SKM-1 (cell line): Measurements from ENCODE around the gene A2M.

Experiments used
- DNase-seq: peaks from one replicate; lab custom pipeline; 2025; ENCODE audit not compliant: unreplicated experiment; lab: John Stamatoyannopoulos, UW

The A2M gene

DNA sequence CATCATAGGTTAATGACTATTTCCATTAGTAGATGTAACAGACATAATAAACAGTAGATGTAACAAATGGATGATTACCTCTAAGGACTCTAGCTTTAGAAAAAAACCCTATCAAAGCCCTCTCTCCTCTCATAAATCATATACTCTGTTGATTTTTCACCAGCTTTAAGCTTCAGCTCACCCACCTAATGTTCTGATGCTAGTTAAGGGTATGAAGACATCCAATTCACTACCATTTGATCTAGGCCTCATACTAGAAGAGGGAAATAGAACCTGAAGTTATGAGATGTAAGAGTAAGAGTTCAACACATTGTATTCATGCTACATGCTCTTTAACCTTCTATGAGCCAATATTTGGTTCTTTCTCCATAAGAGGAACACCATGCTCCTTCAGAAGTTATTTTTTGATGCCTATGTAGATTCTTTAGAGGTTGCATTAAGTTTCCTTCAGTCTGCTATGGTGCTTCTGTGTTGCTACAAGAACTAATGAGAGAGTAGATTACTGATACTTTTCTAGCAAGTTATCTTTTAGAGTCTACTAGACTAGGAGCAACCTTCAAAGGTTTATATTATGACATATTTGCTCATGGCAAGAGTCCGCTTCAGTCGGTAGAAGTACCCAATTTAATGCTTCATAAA lies 16.0 kb downstream of the A2M start:
- no peak for DNase-seq

DNA sequence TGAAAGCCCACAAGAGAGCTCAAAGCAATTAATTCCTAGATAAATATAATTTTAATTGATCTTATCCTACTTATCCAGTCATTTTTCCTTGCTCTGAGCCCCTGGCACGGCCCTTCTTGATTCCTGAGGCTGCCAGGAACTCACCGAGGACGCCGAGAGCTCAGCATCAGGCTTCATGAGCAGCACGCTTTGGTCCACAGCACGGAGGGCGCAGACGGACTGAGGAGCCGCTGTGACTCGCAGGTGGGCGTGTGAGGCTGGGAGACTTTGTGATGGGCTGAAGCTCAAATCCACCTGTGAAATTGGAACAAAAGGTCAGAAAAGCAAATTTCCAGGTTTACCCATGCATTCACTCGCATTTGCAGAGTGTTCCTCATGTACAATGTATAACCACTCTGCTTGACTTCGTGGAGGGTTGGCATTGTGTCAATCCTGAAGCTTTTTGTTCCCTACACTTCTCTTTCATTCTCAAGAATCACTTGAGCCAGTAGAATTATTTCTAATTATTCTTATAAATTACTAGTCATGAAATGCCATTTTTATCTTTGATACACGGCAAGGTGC lies 17.2 kb downstream of the A2M start:
- DNase-seq: no peak

DNA sequence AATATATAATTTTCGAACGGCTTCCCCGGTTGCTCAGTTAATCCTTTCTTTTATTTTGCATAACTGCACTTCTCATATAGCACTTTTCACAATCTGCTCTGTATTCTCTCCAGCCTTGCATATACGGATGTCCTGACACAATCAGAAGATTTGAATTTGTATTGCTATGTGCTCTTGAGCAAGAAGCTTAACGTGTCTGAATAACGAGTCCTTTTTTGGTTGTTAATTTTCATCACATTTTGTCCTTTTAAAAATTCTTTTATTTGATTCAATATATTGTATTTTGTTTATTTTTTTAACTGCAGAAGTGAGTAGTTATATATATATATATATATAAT lies 17.6 kb downstream of the A2M start:
- DNase-seq: no peak

DNA sequence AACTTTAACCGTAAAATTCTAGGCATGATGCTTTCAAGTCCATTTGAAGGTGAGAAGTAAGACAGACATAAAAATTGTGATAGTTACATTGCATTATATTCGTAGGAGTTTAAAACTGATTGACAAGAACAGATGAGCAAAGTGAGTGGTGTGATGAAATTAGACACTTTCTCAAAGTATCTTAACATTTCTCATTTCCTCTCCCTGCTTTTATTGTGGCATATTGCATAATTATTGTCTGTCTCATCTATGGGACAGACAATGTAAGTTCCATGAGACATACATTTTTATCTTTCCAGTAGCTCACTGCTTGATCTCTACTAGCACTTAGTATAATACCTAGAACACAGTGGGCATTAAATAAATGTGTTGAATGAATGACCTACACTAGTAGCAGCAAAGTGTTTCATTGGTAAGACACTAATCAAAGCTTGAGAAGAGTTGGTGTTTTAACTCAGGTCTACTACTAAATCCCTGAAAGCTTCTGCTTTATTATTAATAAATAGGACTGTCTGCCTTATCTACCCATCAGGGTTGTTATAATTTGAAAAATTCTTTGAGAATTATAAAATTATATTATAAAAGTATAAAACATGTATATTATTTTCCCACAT lies 19.0 kb downstream of the A2M start:
- no peak for DNase-seq

DNA sequence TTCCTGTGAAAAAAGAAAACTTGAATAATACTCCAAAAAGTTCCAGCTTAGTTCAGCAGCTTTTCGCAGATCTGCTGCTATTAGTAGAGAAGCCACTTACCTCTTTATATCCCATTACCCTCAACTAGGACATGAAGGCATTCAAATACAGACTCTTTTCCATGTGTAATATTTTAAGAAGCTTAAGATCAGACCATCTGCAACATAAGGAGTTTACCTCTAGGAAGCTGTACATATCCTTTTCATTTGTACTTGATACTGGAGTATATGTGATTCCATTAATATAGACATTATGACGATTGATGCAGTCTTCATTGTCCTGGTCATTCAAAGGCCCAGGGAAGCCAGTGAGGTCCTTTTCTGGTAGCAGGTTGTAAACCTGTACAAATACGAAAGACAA lies 20.4 kb downstream of the A2M start:
- DNase-seq: no peak

DNA sequence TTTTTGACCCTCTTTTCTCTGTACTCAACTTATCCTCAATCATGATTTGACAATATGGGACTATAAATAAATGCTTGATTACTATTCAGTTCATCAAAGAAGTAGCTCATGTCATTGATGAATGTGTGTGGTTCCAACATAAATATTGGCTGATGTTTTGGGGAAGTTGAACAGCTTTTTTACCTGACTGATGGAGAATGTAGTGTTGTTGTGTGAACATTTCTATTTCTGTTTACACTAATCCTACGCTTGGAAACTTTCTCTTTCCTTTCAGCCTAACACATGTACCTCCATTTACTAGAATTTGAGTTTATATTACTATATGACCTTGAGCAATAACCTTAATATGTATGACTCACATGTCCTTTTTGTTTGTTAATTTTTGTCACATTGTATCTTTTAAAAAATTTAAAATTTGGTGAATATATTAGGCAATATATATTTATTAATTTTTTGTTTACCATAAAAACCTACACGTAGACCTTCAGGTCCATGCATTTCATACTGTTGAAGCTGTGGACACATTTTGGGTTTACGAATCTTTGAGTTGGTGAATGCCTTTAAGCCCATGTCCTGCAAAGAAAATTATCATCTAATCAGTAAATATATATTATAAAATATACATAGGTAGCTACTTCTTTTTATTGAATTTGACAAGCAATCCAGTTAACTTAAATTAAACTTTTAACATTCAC lies 21.1 kb downstream of the A2M start:
- no peak for DNase-seq

DNA sequence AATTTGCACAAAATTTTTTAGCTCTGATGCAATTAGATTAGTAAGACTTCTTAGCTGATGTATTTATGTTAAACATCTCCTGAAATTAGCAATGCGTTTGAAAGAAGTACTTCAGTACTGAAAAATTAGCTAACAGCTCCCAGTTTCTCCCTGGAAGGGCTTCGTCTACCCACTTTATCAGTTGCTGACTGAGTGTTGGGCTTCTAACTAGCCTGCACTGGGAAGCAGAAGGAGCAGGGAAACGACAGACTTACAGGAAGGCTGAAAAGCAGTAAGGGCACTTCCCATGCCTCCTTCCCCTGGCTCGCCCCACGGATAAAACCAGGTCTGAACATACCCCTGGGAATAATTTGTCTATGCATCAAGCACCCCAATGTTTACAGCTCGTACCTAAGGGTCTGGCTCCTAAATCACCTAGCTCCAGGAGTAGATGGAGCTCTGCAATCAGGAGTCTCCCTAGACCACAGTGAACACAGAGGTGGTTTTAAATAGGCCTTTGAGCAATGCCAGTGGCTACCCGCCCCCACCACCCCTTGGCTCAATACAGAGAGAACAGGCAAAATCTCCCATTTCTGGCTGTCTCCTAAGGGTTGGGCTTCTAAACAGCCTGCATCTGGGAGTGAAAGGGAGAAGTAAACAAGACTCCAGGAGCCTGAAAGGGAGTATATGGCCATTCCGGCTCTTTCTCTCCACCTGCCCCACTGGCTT lies 23.7 kb downstream of the A2M start:
- DNase-seq: no peak

DNA sequence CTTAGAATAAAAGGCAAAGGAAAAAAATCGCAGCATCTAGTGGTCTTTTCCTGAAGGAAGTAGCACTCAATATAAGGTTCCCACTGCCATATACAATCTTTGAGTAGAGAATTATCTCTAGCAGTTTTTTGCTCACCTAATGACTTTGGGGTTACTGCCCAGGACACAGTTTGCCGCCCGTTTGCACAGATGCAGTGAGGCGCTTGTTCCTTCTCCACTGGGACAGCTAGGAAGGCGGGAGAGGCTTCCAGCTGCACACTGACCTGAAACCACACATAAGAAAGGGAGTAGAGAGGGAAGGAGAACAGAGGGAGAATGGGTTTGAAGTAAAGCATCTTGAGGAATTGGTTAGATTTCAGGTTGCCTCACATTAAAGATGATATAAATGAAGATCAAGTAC lies 25.5 kb downstream of the A2M start:
- DNase-seq: no peak

DNA sequence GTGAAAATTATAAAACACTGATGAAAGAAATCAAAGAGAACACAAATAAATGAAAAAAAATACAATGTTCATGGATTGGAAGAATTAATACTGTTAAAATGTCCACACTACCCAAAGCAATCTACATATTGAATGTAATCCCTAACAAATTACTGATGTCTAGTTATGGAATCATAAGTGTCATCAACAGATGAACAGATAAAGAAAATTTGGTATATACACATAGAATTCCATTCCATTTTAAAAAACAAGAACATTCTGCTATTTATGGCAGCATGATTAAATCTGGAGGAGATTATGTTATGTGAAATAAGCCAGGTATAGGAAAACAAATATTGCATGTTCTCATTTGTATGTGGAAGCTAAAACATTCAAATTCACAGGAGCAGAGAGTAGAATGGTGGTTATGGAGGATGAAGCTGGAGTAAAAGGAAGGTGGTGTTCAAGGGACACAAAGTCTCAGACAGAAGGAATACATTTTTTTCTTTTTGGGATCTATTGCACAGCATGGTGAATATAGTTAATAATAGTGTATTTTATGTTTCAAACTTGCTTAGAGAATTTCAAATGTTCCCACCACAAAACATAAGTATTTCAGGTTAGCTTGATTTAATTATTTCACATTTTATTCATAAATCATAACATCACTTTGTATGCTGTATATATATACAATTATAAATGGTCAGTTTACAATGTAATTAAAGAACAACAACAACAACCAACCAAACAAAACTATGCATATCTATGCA lies 28.5 kb downstream of the A2M start:
- DNase-seq: no peak

DNA sequence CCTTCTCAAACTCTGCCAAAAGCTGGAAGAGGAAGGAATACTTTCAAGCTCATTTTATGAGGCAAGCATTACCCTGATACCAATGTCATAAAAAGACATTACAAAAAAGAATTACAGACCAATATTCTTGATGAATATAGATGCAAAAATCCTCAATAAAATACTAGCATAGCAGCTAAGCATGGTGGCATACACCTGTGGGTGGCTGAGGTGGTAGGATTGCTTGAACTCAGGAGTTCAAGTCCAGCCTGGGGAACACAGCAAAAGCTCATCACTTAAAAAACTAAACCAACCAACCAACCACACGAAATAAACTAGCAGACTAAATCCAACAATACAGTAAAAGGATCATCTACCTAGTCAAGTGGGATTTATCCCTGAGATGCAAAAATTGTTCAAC lies 29.6 kb downstream of the A2M start:
- DNase-seq: no peak

DNA sequence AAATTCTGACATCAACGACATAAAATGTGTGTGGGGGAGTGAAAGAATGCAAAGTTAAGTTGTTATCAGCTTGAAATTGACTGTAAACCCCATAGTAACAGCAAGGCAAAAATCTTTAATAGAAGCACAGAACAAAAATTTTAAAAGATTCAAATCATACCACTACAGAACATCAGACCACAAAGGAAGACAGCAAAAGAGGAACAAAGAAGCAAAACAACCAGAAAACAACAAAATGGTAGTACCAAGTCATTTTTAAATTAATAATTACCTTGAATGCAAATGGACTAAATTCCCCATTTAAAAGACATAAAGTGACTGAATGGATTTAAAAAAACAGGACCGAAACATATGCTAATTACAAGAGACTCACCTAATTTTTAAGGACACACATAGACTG lies 31.3 kb downstream of the A2M start:
- no peak for DNase-seq

DNA sequence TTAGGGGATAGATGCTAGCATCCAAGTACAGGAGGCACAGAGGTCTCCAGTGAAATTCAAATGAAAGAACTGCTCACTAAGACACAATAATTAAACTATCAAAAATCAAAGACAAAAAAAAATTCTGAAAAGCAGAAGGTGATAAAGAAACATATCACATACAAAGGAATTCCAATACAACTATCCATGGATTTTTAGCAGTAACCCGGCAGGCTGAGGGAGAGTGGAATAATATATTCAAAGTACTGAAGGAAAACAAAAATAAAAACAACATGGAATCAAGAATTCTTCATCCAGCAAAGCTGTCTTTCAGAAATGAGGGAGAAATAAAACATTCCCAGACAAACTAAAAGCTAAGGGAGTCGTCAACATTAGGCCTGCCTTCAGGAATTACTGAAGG lies 31.9 kb downstream of the A2M start:
- DNase-seq: no peak

DNA sequence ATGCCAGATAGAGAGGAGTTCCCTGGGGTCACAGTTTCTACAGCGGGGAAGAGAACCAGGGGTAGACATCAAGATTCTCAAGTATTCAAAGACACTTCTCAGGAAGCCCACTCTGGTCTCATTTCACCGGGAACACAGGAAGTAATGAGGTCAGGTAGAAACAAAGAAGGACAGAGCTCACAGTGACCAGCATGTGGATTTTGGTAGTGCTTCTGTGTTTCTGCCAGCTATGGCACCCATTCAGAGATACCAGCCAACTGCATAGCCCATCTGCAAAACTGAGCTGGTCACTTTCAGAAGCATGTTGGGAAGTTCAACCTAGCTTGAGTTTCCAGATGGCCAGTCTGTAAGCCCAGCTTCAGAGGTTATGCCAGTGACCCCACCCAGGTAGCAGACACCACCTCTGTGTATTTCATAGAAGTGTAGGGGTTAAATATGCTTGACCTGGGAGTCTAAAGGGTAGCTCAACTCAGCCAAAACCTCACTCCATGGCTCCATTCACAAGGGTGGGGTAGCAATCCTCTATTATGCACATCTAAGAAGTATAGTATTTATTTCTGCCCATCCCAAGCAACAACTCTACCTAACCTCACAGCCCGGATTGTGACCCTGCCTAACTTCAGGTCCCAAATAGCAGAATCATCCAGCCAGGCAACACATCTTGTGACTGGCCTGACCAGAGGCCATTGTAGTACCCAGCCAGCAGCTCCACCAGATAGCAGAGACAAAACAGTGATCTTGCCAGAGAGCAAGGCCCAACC lies 33.9 kb downstream of the A2M start:
- no peak for DNase-seq

DNA sequence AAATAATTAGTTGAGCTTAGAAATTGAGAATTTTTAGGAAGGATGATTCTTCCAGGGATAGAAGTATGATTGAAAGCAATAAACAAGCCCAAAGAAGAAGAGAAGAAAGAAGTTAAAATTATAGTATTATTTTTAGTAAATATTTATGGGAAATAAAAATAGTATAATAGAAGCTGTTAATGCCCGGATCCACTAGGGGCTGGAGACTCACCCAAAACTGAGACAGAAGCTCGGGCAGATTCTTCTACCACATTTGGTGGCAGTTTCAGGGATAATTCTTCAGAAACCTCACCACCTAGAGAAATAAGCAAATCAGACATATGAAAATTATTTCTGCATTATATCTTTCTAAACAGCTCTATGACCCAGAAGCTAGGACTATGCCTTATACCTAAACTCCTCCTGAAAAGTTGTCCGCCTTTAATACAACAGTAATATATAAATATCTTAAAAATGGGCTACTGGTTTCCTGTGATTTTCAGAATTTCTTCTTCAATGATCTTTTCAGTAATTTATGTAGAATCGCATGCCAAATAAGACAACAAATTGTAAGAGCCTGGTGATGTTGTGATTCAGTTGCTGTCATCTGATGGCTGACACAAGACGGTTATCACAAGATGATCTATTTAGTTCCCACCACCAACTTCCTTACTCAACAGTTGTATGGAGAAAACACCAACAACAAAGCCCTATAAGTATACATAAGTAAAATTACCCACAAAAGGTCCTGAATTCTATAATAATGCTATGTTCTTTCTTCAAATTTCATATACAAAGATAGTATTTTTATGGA lies 35.6 kb downstream of the A2M start:
- DNase-seq: no peak

DNA sequence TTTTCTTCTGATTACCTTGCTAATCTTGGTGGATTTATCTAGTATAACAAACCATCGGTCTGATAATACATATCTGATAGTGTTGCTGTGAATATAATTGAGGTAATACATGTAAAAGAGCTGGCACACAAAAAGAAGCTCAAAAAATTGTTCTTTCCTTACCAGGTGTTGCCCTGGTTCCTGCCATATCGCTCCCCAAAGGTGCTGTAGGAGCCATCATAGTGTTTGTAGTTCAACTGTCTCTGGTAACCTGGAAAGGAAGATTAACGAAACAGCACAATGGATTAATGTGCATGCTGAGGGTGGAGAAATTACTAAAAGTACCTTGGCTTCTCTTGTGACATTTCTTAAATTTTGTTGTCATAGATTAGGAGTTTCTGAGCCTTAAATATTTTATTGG lies 36.6 kb downstream of the A2M start:
- no peak for DNase-seq

DNA sequence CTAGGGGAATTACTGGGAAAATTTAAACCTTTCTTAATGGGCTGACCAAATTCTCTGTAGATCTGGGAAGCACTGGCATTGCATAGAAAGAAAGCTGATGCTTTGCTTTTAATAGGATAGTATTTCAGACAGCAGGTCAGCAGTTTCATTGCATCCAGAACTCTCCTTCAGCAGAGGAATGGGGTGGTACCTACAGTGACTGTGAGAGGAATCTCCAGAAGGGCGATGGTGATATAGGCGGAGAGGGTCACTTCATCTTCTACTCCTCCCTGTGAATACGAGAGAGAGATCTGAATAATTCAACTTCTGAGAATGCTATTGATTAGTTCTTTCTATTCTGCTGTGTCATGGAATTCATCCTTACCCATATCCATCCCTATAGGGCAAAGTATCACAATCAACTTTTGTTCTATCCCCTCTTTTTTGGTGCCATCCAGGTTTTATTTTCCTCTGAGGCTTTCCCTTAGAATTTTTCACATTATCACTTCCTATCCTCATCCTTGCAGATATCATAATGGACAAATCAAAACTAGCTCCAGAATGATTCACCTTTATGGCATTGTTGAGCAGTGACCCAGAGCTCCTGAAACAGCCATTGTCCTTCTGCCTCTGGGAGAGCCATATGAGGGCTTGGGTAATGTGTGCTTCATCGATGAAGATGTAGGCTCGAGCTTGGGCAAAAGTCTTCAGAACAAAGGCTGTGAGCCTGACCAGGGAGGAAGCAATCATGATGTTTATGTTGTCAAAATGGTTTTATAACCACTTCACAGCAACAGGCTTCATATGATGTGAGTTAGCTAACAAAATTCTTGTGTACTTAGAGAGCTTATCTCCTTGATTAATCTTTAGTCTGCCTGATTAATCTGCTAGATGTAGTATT lies 38.3 kb downstream of the A2M start:
- DNase-seq: no peak

DNA sequence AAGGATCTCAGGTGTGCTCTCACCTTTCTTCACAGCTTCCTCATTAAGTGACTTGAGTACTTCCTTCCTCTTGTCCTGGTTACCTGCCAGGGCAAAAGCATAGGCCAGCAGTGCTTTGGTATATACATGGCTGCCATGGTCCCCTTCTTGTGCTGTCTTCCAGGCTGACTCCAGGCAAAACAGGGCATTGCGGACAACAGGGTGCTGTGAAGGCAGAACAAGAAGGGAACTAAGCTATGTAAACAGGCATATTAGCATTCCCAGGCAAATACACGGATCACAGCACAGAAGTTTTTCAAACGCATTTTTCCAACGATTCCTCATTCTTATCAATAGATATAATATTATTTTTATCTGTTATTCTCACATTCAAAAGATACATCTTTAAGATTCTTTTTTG lies 39.0 kb downstream of the A2M start:
- DNase-seq: no peak

DNA sequence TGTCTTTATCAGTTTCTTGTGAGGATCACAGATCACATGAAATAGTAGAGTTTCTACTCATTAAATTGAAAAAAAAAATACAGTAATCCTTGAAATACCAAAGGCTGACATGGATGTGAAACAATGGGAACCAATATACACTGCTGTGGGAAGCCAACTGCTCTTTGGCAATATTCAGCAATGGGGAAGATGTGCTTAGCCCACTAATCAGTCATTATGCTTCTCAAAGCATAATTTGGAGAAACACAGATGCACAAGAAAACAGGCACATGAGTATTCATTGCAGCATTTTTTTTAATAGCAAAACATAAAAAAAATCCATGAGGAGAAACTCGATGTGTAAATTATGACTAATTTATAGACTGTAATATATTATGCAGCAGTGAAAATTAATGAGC lies 40.6 kb downstream of the A2M start:
- no peak for DNase-seq
